Cerebellar cortex (tissue), 1 donor: ENCODE data around the gene R3HDM4.
A peak's percentile ranks its signal among the peaks of the same experiment; 100 is the strongest.
"Not testable (repeated sequence)": the region's sequence is repeated elsewhere in the genome, so short reads cannot be mapped to it uniquely, and the experiment has no call there.

Experiments used
- DNase-seq: peaks from one replicate; pipeline ENCODE4 v3.0.0-alpha.2; 2015; ENCODE audit warnings: low spot score

Gene R3HDM4

DNA sequence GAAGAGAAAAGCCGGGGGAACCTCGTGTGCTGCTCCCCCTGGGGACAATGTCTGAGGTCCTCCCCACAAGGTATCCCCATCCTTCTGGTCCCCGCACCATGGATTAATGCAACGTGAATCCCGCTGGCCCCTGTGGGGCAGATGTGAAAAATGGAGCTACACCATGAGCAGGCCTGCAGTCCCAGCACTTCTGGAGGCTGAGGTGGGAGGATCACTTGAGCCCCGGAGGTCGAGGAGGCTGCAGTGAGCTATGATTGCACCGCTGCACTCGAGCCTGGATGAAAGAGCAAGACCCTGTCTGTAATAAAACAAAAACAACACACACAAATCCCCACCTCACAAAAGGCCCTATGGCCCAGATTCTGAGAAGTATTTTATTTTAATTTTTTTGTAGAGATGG, 54.7 kb downstream of the R3HDM4 start:
- DNase-seq = no peak

DNA sequence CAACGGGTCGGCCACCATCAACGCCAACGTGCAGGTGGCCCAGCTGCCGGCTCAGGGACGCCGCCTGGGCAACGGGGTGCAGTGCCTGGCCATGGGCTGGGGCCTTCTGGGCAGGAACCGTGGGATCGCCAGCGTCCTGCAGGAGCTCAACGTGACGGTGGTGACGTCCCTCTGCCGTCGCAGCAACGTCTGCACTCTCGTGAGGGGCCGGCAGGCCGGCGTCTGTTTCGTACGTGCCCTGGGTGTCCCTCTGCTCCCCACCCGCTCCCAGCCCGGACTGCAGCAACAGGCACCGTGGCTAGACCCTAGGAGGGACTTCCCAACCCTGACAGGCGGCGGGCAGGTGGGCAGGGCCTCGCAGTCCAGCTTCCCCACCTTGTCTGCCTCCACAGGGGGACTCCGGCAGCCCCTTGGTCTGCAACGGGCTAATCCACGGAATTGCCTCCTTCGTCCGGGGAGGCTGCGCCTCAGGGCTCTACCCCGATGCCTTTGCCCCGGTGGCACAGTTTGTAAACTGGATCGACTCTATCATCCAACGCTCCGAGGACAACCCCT, 57.4 kb downstream of the R3HDM4 start:
- no peak for DNase-seq

DNA sequence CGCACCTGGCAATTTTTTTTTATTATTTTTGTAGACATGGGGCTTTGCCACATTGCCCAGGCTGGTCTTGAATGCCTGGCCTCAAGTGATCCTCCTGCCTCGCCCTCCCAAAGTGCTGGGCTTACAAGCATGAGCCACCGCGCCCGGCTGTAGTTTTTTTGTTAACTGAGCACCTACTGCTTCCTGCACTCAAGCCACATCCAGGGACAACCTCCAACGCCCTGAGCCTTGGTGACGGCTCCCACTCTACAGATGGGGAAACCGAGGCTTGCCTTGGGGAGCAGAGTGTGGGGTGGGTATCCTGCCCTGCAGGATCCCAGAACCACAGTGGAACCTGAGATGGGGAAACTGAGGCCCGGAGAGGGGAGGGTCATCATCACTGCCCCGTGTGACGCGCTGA, 57.9 kb downstream of the R3HDM4 start:
- no peak for DNase-seq

DNA sequence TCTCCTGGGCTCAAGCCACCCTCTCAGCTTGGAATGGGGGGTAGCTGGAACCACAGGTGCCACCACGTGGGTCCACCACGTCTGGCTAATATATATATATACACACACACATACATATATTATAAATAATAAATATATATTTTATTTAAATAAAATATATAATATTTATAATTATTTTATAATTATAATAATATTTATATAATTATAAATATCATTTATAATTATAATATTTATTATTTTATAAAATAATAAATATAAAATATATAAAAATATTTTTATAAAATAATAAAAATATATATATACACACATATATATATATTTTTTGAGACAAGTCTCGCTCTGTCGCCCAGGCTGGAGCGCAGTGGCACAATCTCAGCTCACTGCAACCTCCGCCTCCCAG, 58.5 kb downstream of the R3HDM4 start:
- DNase-seq = no peak

DNA sequence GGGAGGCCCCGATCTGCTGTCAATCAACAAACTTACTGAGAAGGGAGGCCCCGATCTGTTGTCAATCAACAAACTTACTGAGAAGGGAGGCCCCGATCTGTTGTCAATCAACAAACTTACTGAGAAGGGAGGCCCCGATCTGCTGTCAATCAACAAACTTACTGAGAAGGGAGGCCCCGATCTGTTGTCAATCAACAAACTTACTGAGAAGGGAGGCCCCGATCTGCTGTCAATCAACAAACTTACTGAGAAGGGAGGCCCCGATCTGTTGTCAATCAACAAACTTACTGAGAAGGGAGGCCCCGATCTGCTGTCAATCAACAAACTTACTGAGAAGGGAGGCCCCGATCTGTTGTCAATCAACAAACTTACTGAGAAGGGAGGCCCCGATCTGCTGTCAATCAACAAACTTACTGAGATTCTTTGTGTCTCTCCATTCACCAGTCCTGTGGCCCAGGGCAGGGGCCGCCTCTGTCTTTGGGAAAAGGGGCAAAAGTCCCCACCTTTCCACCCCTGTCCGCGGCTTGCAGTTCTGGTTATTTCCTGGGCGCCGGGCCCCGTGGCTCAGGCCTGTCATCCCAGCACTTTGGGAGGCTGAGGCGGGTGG, 59.3 kb downstream of the R3HDM4 start:
- not testable (repeated sequence) for DNase-seq

DNA sequence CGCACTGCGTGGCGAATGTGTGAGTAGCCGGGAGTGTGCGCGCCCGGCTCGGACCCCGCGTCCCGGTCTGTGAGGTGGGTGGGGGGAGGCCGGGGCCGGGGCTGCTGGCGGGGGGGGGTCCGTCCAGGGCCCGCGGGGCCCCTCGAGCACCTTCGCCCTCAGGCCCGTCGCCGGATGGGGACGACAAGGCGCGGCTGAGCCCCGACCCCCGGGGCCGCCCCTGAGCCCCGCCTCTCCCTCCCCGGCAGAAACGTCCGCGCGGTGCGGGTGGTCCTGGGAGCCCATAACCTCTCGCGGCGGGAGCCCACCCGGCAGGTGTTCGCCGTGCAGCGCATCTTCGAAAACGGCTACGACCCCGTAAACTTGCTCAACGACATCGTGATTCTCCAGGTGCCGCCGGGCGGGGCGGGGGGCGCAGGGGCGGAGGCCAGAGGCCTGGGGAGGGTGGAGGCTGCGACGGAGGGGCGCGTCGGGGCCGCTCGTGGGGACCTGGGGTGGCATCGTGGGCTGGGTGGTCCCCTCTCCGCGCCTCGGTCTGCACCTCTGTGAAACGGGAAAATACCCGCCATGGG, 59.9 kb downstream of the R3HDM4 start:
- no peak for DNase-seq

DNA sequence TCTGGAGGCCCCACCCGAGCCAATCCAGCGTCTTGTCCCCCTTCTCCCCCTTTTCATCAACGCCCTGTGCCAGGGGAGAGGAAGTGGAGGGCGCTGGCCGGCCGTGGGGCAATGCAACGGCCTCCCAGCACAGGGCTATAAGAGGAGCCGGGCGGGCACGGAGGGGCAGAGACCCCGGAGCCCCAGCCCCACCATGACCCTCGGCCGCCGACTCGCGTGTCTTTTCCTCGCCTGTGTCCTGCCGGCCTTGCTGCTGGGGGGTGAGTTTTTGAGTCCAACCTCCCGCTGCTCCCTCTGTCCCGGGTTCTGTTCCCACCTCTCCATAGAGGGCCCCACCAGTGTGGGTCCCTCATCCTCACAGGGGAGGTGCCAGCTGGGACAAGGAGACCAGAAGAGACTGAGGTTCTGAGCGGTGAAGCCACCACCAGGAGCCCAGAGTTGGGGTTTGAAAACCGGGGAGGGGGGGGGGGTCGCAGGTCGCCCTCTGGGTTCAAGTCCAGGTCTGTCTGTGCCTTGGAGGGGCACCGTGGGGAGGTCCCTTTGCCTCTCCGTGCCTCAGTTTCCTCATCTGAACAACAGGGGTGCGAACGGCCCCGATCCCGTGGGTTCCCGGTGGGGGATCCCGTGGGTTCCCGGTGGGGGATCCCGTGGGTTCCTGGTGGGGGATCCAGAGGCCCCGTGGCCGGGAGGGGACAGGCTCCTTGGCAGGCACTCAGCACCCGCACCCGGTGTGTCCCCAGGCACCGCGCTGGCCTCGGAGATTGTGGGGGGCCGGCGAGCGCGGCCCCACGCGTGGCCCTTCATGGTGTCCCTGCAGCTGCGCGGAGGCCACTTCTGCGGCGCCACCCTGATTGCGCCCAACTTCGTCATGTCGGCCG, 60.6 kb downstream of the R3HDM4 start, which contains the start of gene ELANE:
Gene ELANE, plus strand, starts transcription at position 168 of the 878 bp plus-strand sequence. Its CDS starts 26 bp downstream, at position 194.
- no peak for DNase-seq

DNA sequence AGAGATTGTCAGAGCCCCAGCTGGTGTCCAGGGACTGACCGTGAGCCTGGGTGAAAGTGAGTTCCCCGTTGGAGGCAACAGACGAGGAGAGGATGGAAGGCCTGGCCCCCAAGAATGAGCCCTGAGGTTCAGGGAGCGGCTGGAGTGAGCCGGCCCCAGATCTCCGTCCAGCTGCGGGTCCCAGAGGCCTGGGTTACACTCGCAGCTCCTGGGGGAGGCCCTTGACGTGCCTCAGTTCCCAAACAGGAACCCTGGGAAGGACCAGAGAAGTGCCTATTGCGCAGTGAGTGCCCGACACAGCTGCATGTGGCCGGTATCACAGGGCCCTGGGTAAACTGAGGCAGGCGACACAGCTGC, 62.1 kb downstream of the R3HDM4 start:
- no peak for DNase-seq

DNA sequence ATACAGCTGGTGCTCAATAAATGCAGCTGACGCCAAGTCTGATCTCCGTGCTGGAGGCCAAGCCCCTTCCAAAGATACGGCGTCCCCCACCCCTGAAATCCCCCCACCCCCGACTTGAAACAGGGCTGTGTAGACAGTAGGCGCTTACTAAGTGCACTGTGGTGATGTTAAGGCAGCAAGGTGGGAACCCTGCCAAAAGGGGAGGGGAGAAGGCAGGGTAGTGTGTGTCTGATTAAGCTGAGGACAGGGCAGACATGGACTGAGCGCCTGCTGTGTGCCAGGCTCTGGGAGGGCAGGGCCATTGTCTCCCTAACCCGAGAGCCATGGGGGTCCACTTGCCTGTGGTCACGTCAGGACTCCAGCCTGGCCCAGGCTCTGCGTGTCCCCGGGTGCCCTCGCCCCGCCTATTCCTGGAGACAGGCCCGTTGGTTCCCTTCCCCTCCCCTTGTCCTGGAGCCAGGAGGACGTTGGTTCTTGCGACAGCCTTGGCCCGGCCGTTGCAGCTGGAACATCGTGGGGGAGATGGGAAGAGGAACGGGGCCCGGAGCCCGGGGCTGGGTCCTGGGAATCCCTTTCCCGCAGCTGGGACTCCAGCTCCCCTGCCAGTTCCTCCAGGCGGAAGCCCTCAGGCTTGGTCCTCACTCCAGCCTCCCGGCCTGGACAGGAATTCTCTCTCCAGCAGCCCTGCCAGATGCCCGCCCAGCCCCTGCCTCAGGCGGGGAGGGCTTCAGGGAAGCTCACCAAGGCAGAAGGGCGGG, 62.6 kb downstream of the R3HDM4 start:
- peak; percentile 32 for DNase-seq

DNA sequence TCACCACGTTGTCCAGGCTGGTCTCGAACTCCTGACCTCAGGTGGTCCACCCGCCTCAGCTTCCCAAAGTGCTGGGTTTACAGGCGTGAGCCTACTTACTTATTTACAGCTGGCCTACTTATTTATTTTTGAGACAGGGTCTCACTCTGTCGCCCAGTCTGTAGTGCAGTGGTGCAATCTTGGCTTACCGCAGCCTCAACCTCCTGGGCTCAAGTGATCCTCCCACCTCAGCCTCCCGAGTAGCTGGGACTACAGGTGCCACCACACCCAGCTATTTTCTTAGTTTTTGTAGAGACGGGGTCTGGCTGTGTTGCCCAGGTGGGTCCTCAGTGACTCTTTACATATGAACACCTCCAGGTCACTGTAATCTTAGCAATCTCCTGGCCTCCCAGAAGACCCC, 63.8 kb downstream of the R3HDM4 start:
- not testable (repeated sequence) for DNase-seq

DNA sequence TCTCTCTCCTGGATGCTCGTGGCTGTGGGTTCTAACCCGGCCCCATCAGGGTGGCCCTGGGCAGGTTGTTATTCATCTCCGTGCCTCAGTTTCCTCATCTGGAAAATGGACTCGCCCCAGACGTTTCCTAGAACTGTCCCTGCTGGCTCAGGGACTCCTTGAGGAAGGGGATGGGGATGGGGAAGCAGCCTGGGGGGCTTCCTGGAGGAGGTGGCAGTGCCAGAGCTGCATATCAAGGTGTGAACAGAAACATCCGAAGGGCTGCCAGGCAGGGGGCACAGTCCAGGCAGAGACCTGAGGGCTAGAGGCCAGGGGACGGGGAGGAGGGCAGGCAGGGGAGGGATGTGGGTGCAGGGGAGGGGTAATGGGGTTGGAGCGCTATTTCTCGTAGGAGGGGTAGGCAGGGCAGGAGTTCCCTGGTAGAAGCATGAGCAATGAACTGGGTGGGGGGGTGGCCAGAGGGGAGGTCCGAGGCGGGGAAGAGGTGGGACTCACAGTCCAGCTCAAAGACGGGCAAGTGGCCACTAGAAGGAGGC, 64.6 kb downstream of the R3HDM4 start:
- DNase-seq = no peak
